ENCODE measurements around the gene FMO4.

GRCh38 chr1:171344473-171344820 is 30.5 kb downstream of the FMO4 start:
- TF ChIP-seq RAD21 (IDR thresholded peaks at IDR 0.05; ENCODE audit: low read depth) (no peak), YY1 (IDR thresholded peaks at IDR 0.05; ENCODE audit: low read depth) (no peak), FOXM1 (IDR thresholded peaks at IDR 0.05; ENCODE audit: borderline replicate concordance, low read depth) (no peak), CEBPB (IDR thresholded peaks at IDR 0.05) (no peak), EP300 (IDR thresholded peaks at IDR 0.05; ENCODE audit: borderline replicate concordance) (no peak), CREB1 (IDR thresholded peaks at IDR 0.05; ENCODE audit: low read depth) (no peak), TCF12 (IDR thresholded peaks at IDR 0.05; ENCODE audit: low read depth) (no peak)
- TF ChIP-seq, protein P1, sequence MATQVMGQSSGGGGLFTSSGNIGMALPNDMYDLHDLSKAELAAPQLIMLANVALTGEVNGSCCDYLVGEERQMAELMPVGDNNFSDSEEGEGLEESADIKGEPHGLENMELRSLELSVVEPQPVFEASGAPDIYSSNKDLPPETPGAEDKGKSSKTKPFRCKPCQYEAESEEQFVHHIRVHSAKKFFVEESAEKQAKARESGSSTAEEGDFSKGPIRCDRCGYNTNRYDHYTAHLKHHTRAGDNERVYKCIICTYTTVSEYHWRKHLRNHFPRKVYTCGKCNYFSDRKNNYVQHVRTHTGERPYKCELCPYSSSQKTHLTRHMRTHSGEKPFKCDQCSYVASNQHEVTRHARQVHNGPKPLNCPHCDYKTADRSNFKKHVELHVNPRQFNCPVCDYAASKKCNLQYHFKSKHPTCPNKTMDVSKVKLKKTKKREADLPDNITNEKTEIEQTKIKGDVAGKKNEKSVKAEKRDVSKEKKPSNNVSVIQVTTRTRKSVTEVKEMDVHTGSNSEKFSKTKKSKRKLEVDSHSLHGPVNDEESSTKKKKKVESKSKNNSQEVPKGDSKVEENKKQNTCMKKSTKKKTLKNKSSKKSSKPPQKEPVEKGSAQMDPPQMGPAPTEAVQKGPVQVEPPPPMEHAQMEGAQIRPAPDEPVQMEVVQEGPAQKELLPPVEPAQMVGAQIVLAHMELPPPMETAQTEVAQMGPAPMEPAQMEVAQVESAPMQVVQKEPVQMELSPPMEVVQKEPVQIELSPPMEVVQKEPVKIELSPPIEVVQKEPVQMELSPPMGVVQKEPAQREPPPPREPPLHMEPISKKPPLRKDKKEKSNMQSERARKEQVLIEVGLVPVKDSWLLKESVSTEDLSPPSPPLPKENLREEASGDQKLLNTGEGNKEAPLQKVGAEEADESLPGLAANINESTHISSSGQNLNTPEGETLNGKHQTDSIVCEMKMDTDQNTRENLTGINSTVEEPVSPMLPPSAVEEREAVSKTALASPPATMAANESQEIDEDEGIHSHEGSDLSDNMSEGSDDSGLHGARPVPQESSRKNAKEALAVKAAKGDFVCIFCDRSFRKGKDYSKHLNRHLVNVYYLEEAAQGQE (IDR thresholded peaks at IDR 0.05; ENCODE audit: low read depth): no peak
- TF ChIP-seq, protein P2, sequence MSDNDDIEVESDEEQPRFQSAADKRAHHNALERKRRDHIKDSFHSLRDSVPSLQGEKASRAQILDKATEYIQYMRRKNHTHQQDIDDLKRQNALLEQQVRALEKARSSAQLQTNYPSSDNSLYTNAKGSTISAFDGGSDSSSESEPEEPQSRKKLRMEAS (IDR thresholded peaks at IDR 0.05): no peak

All from Ishikawa (cell line).